HG02981 (cell line): ENCODE measurements around the gene LMOD3.

Source experiments
- ATAC-seq: cut with Tn5 transposase; IDR thresholded peaks from one replicate; pipeline ENCODE4 v1.9.1; 2021; ENCODE audit warnings: mild to moderate bottlenecking, moderate library complexity; ENCODE audit not compliant: unreplicated experiment

Gene LMOD3

DNA sequence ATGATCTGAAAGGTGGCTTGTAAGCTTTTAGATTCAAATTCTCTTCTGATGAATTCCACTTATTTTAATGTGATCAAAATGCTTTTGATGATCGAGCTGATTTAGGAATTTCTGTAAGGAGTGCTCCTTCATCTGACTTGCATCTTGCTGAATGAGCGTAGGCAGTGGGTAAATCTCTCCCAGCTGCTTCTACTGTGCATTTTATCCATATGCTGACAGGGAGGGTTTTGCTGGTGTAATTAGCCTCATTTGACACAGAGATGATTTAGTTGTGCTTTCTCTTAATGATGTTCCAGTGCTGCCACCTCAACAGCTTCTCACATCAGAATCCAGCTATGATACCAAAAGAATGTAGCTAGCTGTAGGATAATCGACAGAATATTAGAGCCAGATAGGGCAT, 3.8 kb upstream of the LMOD3 start:
- no peak for ATAC-seq

DNA sequence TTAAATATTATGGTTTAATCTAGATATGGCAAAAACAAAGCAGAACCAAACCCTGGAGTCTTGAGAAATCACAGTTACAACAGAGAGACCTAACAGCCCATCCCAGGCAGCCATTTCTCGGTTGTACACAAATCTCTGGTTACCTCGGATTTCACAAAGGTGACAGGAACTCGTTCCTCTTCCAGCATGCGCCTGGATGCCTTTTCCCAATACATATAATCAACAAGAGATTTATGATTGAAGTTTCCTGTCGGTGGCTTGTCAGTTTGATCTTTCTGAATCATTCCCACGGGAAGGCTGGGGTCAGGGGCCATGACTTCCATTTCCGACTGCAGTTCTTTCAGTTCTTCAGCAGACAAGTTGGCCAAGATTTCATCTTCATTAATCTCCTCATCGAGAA, 445 bp downstream of the LMOD3 start:
- ATAC-seq, result no peak

DNA sequence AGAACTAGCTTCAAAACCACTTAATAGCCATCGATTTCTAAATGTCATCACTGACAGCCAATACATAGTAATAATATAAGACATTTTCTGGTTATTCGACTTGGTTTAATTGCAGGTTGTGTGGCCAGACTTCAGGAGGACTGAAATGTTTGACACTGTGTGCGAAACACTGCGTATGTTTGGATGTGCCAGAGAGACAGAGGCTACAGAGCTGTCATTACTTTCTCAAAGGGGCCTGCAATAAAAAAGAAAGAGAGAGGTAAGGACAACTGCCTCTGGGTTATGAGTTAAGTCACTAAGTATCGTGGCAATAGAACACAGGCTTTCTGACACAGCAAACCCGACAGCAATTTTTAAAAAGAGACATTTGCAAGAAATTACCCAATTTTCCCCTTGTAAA, 882 bp downstream of the LMOD3 start:
- ATAC-seq, result no peak

GRCh38 chr3:69120879-69121464, 1.4 kb downstream of the LMOD3 start:
- ATAC-seq, result peak; percentile 93

GRCh38 chr3:69119681-69120080, 2.7 kb downstream of the LMOD3 start:
- ATAC-seq, result no peak

- no peak for ATAC-seq
These were observed 3.3 kb downstream of the LMOD3 start for GRCh38 chr3:69119138-69119537.

DNA sequence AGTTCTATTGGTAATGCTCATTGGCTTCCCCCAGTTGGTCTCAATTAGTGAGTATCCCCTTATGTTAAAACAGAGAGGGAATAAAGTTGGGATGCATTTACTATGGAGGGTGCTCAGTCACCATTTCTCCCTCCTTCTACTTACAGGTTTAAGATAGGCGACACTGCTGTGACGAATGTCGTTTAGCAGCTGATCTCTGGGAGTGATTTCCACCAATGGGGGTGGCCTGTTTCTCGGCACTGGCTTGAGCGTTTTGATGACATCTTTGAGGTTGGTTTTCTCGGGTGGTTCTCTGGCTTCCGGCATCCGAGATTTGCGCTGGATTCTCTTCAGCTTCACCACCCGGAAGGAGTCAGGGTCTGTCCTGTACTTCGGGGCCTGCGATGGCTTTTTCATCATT, 3.8 kb downstream of the LMOD3 start:
- ATAC-seq, result no peak

- no peak for ATAC-seq
These were observed 5.5 kb downstream of the LMOD3 start for GRCh38 chr3:69116897-69117296.

GRCh38 chr3:69116162-69116561, 6.2 kb downstream of the LMOD3 start:
- no peak for ATAC-seq

DNA sequence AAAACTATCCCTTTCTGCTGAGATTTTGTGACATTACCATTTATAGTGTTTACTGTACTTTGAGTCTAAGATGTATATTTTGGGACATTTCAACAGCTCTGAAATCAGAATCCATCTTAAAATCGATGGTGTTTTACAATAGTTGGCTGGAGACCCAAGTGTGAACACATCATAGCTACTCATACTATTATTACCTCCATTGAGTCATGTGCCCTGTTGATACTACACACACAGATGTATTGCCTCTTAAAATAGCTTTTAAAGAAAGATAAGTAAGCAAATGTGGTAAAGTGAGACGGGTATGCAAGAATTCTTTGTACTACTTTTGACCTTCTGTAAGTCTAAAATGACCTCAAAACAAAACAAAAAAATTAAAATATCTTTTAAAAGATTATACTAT, 6.7 kb downstream of the LMOD3 start:
- ATAC-seq, result no peak

DNA sequence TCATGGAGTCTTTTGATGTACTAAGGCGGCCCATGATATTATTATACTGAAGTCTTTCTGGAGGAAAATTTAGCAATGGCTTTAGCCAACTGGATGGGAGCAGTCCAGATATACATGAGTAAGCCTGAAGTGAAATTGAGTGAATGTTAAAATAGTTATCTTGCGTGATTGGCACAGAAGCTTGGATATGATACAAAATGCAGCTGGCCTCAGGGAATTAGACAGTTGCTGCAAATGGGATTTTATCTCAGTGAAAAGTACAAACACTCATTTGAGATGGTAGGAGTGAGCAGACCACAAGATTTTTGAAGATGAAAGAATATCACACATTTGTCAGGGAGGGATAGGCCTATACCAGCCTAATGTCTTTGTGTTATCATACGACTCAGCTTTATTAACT, 8.9 kb downstream of the LMOD3 start:
- no peak for ATAC-seq

- no peak for ATAC-seq
These were observed 11.4 kb downstream of the LMOD3 start for GRCh38 chr3:69110941-69111546.

- no peak for ATAC-seq
These were observed 13.6 kb downstream of the LMOD3 start for GRCh38 chr3:69108811-69109210.

DNA sequence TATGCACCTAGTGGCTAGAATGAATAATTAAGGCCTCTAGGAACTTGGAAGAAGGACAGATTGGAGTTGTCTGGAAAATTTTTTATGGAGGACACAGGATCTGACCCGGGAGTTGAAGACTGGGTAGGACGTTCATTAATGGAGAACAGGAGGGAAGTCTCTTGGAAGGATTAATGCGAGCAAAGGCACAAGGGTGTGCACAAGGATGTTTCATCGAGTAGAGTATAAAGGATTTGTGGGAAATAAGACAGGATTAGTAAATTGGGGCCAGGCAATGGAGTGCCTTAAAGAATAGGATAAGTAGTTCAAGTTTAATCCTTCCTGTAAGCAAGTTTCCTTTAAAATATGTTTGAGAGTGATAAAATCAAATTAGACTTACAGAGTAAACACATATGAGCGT, 14.6 kb downstream of the LMOD3 start:
- ATAC-seq, result no peak

- no peak for ATAC-seq
These were observed 17.1 kb downstream of the LMOD3 start for GRCh38 chr3:69105320-69105719.

GRCh38 chr3:69104586-69104985, 17.8 kb downstream of the LMOD3 start:
- ATAC-seq, result no peak

GRCh38 chr3:69103123-69103522, 19.3 kb downstream of the LMOD3 start:
- ATAC-seq, result no peak

GRCh38 chr3:69102384-69102783, 20.0 kb downstream of the LMOD3 start:
- no peak for ATAC-seq

DNA sequence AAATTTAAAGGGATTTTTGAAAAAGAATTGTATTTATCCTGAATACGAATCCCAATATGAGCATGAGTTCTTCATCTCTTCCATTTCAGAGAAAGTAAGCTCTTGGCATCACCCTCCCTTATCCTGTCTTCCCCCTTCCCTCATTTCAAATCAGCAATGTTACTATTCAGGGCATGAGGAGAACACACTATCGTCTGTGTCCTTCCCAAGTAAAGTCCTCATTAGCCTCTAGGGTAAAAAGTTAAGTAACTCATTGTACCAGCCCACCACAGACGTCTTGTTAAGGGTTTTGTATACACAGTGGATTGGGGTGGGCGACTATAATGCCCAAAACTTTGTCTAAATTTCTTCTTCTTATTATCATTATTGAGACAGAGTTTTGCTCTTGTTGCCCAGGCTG, 22.8 kb downstream of the LMOD3 start:
- no peak for ATAC-seq

DNA sequence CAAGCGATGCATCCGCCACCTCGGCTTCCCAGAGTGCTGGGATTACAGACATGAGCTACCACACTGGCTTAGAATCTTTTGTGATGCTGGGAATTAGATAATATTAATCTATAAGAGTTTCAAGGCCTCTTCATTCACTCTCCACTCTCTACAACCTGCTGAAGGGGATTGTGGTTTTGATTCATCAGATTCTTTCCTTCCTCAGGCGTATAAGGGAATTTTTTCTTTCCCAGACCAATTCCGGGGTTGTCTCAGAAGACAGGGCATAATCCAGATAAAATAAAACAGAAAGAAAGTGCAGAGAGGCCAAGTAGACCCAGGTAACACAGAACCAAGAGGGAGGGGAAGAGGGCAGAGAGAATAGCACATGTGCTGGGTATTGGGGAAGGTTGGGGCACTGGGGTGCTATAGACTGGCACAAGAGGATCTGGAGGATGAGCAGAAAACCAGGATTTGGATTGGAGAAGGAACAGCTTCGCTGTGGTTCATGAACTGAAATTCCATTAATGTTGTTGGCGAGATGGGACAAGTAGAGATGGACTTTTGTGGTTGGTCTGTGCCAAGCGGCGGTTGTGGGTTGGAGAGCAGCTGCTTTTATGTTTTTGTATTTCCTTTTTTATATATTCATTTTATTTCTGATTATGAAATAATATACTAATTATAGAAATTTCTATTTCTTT, 24.8 kb downstream of the LMOD3 start:
- no peak for ATAC-seq

GRCh38 chr3:69096299-69096698, 26.1 kb downstream of the LMOD3 start:
- no peak for ATAC-seq

DNA sequence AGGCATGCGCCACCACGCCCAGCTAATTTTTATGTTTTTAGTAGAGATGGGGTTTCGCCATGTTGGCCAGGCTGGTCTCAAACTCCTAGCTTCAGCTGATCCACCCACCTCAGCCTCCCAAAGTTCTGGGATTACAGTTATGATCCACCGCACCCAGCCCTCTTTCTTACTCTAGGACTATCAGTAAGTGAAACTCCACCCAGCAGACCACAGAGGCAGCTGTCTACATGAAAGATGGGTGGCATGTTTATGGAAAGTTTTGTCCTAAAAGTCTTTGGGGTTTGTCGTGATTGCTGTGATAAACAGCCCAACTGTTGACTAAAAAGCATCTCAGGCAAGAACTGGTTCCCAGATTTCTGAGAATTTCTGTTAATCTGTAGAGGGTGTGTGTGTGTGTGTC, 26.8 kb downstream of the LMOD3 start:
- no peak for ATAC-seq
